Brain microvascular endothelial cell (primary cell): Measurements from ENCODE around the gene NT5C3B.
A peak's percentile ranks its signal among the peaks of the same experiment; 100 is the strongest.

ENCODE experiments used
- DNase-seq: peaks from one replicate; pipeline ENCODE4 v3.0.0-alpha.2; 2020
- H3K27ac ChIP-seq: fragments of 250-450 bp; sonication (Bioruptor Pico); 2 replicates; pipeline ENCODE4 v1.5.1; 2020; ENCODE audit warnings: mild to moderate bottlenecking, moderate library complexity
- H3K27me3 ChIP-seq: fragments of 250-450 bp; sonication (Bioruptor Pico); replicated peaks from 2 replicates; pipeline ENCODE4 v1.5.1; 2020; ENCODE audit warnings: mild to moderate bottlenecking
- H3K36me3 ChIP-seq: fragments of 250-450 bp; sonication (Bioruptor Pico); replicated peaks from 2 replicates; pipeline ENCODE4 v1.5.1; 2020; ENCODE audit warnings: mild to moderate bottlenecking
- H3K4me3 ChIP-seq: 2 replicates; pipeline ENCODE4 v1.5.1; 2011; ENCODE audit warnings: low read depth, mild to moderate bottlenecking, control low read depth, low read length, moderate library complexity
- in situ Hi-C: cut with HindIII; loops from 2 replicates; pipeline ENCODE4 v1.10.0; 2017; ENCODE audit warnings: low sequenced_read_pairs, low pct_ligation_motif_present
- TF ChIP-seq, protein P1 (sequence below): IDR thresholded peaks from 2 replicates; pipeline ENCODE4 v1.5.1; 2011; ENCODE audit warnings: low read depth, mild to moderate bottlenecking, moderate library complexity, low read length, control low read depth, inconsistent platforms; ENCODE audit errors: missing control alignments

NT5C3B gene

DNA sequence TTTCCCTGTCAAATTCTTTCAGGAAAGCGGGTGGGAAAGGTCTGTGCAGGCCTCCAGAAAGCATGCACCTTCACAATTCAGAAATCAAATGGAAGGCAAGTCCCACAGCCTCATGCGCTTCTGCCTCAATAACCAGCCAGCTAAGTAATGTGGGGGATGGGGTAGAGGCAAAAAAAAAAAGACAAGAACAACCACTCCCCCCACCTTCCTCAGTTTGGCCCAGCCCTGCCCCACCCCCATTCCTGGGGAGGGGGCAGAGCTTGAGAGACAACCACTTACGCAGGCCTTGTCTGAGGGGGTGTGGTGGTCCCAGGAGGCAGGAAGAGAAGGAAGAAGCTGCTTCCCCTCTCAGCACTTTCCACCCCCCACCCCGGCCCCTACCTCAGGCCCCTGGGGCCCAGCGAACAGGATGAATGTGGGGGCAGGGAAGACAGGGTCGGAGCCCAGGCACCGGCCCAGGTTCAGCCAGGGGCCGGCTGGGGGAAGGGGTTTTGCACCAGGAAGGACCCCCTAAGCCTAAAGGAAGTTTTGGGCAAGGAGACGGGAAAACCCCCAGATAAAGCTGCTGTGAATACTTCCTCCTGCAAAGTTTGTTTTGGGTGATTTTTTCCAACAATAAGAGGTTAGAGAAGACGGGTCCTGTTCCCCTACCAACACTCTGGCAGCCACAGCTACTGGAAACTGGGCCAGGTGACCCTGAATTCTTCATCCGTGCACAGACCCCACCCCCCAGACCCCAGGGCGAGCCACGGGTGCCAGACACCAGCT lies 50.8 kb downstream of the NT5C3B start:
- H3K27me3 ChIP-seq = no peaks in the 10 kb centered on the region
- H3K4me3 ChIP-seq = peak overlapping the region; percentile 81
- no peaks in the 10 kb centered on the region for H3K36me3 ChIP-seq
- TF ChIP-seq, protein P1, sequence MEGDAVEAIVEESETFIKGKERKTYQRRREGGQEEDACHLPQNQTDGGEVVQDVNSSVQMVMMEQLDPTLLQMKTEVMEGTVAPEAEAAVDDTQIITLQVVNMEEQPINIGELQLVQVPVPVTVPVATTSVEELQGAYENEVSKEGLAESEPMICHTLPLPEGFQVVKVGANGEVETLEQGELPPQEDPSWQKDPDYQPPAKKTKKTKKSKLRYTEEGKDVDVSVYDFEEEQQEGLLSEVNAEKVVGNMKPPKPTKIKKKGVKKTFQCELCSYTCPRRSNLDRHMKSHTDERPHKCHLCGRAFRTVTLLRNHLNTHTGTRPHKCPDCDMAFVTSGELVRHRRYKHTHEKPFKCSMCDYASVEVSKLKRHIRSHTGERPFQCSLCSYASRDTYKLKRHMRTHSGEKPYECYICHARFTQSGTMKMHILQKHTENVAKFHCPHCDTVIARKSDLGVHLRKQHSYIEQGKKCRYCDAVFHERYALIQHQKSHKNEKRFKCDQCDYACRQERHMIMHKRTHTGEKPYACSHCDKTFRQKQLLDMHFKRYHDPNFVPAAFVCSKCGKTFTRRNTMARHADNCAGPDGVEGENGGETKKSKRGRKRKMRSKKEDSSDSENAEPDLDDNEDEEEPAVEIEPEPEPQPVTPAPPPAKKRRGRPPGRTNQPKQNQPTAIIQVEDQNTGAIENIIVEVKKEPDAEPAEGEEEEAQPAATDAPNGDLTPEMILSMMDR = no peak
- no peak for DNase-seq
- in situ Hi-C loops = no loop called here
- H3K27ac ChIP-seq = peak overlapping the region; percentile 47

DNA sequence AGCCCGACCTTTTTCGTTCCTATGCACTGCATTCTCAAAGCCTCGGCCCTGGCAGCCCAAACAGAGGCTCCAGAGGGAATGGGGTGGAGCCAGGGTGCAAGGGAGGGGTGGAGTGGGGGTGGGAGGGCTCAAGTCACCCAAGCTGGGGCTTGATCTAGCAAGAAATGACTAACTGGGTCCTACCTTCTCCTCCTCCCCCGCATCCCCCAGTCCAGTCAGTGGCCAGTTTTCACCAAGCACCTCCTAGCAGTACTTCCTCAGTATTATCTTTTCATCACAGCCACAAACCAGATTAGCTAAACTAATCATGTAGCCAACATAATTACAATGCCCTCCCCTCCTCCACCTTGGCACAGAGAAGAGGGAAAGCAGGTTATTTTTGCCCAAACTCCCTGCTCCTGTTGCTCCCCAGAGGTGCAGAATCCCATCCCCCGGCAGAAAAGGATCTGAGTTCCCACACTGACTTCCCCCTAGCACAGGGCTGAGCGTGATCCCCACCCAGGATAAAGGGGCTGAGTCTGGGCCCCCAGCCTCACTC lies 51.8 kb downstream of the NT5C3B start:
- H3K4me3 ChIP-seq = peak overlapping the region; percentile 81
- in situ Hi-C loops = no loop called here
- H3K27me3 ChIP-seq = no peaks in the 10 kb centered on the region
- TF ChIP-seq, protein P1 = no peak
- H3K27ac ChIP-seq = no peak overlapping the region
- H3K36me3 ChIP-seq = no peaks in the 10 kb centered on the region
- peak; percentile 65 for DNase-seq

DNA sequence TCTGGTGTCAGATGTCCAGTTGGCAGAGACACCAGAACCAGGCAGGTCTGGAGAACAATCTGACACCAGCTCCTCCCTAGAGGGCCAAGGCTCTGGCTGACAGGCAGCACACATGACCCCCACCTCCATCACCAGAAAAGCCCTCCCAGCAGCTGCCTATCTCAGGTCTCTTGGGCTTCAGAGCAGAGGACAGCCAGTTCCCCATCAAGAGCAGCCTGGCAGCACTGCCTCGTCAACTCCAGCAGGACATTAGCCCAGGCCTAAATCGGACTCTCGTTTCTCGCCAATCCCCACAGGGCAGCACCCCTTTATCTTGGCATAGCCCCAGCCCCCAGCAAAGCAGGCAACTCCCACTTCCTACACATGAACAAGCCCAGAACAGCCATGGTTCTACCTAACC lies 53.9 kb downstream of the NT5C3B start:
- H3K4me3 ChIP-seq = no peak overlapping the region
- no peak for DNase-seq
- TF ChIP-seq, protein P1 = no peak
- no peaks in the 10 kb centered on the region for H3K27me3 ChIP-seq
- H3K27ac ChIP-seq = no peak overlapping the region
- no peaks in the 10 kb centered on the region for H3K36me3 ChIP-seq
- in situ Hi-C loops = no loop called here

DNA sequence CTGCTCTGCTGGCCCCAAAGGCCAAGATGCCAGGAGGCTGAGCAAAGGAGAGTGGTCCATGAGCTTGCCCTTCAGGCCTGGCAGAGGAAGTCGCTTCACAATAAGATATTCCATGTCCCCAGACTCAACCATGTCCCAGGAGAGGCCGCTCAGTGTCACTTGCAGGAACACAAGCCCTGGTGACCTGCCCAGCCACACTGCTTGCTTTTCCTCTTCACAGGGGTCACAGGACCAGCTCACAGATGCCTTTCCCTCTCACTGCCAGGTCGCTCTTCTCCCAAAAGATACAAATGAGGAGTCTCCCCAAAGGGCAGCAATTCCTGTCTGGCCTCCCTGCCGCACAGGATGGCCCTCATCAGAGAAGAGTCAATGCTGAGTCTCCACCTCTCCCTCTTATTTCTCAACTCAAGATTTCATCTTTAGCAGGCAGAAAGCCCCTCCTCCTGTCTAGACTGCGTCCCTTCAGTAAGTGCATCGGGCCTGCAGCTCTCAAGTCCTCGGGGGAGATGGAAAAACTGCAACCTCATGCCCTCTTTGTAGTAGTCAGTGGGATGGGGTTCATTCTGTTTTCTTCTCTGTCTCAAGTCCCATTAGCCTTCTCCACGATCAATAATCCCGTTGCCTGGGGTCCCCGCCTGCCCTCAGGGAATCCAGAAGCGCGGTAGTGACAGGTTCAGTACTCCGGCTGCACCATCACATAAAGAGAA lies 54.5 kb downstream of the NT5C3B start:
- TF ChIP-seq, protein P1 = no peak
- in situ Hi-C loops = no loop called here
- Histone ChIP-seq H3K27ac (no peak overlapping the region), H3K27me3 (no peaks in the 10 kb centered on the region), H3K36me3 (no peaks in the 10 kb centered on the region), H3K4me3 (no peak overlapping the region)
- DNase-seq = no peak

DNA sequence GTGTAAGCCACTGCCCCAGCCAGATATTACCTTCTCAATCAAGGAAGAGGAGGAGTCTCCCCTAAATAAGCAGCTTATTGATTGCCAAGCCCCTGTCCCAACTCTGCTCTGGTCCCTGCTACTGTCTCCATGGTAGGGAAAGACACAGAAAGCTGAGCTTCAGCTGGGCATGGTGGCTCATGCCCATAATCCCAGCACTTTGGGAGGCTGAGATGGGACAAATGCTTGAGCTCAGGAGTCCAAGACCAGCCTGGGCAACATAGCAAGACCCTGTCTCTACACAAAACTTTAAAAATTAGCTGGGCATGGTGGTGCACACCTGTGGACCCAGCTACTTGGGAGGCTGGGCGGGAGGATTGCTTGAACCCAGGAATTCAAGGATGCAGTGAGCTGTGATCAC lies 56.1 kb downstream of the NT5C3B start:
- TF ChIP-seq, protein P1 = no peak
- in situ Hi-C loops = no loop called here

More for the DNA sequence above, 56.1 kb downstream of the NT5C3B start:
- Histone ChIP-seq H3K27me3 (no peaks in the 10 kb centered on the region), H3K4me3 (no peak overlapping the region), H3K36me3 (peaks cover 6% of the 10 kb centered on the region), H3K27ac (no peak overlapping the region)
- DNase-seq = no peak
